ENCODE data around the gene AHNAK2. TPM values are rescaled to one million over a fixed set of nuclear protein-coding genes. Genes with fewer than 3 reads are reported as not detected.
A peak's percentile ranks its signal among the peaks of the same experiment; 100 is the strongest.

Gene AHNAK2
- total and polyA plus RNA-seq, 4 experiments from 2014 or later: 0.06 to 0.15 TPM; not detected in 2

- Mint-ChIP-seq H3K4me1 (peaks cover 1 to 17% (median 8%) of the 10 kb centered on the region in 4 donors), H3K27me3 (peaks cover 6 to 12% of the 10 kb centered on the region in 2 donors), H3K4me3 (no peak overlapping the region), H3K36me3 (no peaks in the 10 kb centered on the region), H3K27ac (peak overlapping the region in 2 of 7 donors; percentile 48 to 73), H3K9me3 (peaks cover 0 to 3% (median 0%) of the 10 kb centered on the region in 8 donors)
- Histone ChIP-seq H3K4me3 (ENCODE audit: low read length in 2 of 2) (no peak overlapping the region), H3K27ac (ENCODE audit: low read depth, low read length) (no peak overlapping the region), H3K27me3 (ENCODE audit: insufficient read depth, low read length) (peaks cover under 1% of the 10 kb centered on the region), H3K36me3 (ENCODE audit: insufficient read depth, low read length) (no peaks in the 10 kb centered on the region), H3K9me3 (ENCODE audit: control insufficient read depth in 1 of 2, low read length in 2 of 2) (no peaks in the 10 kb centered on the region), H3K4me1 (ENCODE audit: insufficient read depth, low read length) (peaks cover 15% of the 10 kb centered on the region)
- peak in 1 of 5 donors; percentile 17 for DNase-seq
- intact Hi-C loops (cut with micrococcal nuclease): no loop called here
- ChIA-PET CTCF (ENCODE audit: partially characterized antibody) (interaction anchor here (2.4 kb wide), 1 partner anchor 62 kb away, joined by 15 read pairs; no protein-coding TSS in a partner anchor), POLR2A (ENCODE audit: partially characterized antibody) (no interaction called here)
Measured at GRCh38 chr14:104982548-104983230, 4.5 kb upstream of the AHNAK2 start.

GRCh38 chr14:104981699-104982541, 3.7 kb upstream of the AHNAK2 start:
- intact Hi-C loops (cut with micrococcal nuclease): no loop called here
- DNase-seq: peak in 1 of 5 donors; percentile 35
- no peak overlapping the region for H3K4me3 Mint-ChIP-seq
- no peak overlapping the region for H3K27ac ChIP-seq (ENCODE audit: low read depth, low read length)
- H3K9me3 ChIP-seq (ENCODE audit: control insufficient read depth in 1 of 2, low read length in 2 of 2): no peaks in the 10 kb centered on the region
- H3K36me3 Mint-ChIP-seq: no peaks in the 10 kb centered on the region
- H3K4me1 Mint-ChIP-seq: peaks cover 3 to 19% (median 11%) of the 10 kb centered on the region in 4 donors
- H3K9me3 Mint-ChIP-seq: peaks cover 0 to 2% (median 0%) of the 10 kb centered on the region in 8 donors
- no peaks in the 10 kb centered on the region for H3K36me3 ChIP-seq (ENCODE audit: insufficient read depth, low read length)
- ChIA-PET CTCF (ENCODE audit: partially characterized antibody) (interaction anchor here (2.4 kb wide), 1 partner anchor 63 kb away, joined by 15 read pairs; no protein-coding TSS in a partner anchor), POLR2A (ENCODE audit: partially characterized antibody) (interaction anchor here (1.0 kb wide), 1 partner anchor 39 kb away, joined by 4 read pairs; the partner anchor contains the start of gene CDCA4)
- peaks cover 20% of the 10 kb centered on the region for H3K4me1 ChIP-seq (ENCODE audit: insufficient read depth, low read length)
- H3K27me3 ChIP-seq (ENCODE audit: insufficient read depth, low read length): peaks cover 8% of the 10 kb centered on the region
- peaks cover 5 to 11% of the 10 kb centered on the region in 2 donors for H3K27me3 Mint-ChIP-seq
- H3K4me3 ChIP-seq (ENCODE audit: low read length in 2 of 2): no peak overlapping the region
- peak overlapping the region in 2 of 7 donors; percentile 32 to 48 for H3K27ac Mint-ChIP-seq

GRCh38 chr14:104980611-104981531, 2.7 kb upstream of the AHNAK2 start:
- Mint-ChIP-seq H3K4me1 (peaks cover 5 to 26% (median 13%) of the 10 kb centered on the region in 4 donors), H3K27me3 (peaks cover 8 to 16% of the 10 kb centered on the region in 2 donors), H3K36me3 (no peaks in the 10 kb centered on the region), H3K27ac (no peak overlapping the region), H3K9me3 (peaks cover 0 to 2% (median 0%) of the 10 kb centered on the region in 8 donors), H3K4me3 (no peak overlapping the region)
- ChIA-PET POLR2A (ENCODE audit: partially characterized antibody) (interaction anchor here (1.0 kb wide), 1 partner anchor 40 kb away, joined by 4 read pairs; the partner anchor contains the start of gene CDCA4), CTCF (ENCODE audit: partially characterized antibody) (interaction anchor here (2.4 kb wide), 1 partner anchor 64 kb away, joined by 15 read pairs; no protein-coding TSS in a partner anchor)
- H3K36me3 ChIP-seq (ENCODE audit: insufficient read depth, low read length): no peaks in the 10 kb centered on the region
- no peak overlapping the region for H3K27ac ChIP-seq (ENCODE audit: low read depth, low read length)
- H3K4me3 ChIP-seq (ENCODE audit: low read length in 2 of 2): no peak overlapping the region
- H3K4me1 ChIP-seq (ENCODE audit: insufficient read depth, low read length): peaks cover 17% of the 10 kb centered on the region
- peak in 1 of 5 donors; percentile 33 for DNase-seq
- peaks cover 13% of the 10 kb centered on the region for H3K27me3 ChIP-seq (ENCODE audit: insufficient read depth, low read length)
- intact Hi-C loops (cut with micrococcal nuclease): no loop called here
- H3K9me3 ChIP-seq (ENCODE audit: control insufficient read depth in 1 of 2, low read length in 2 of 2): no peaks in the 10 kb centered on the region

GRCh38 chr14:104979758-104980610, 1.8 kb upstream of the AHNAK2 start:
- peak overlapping the region in 6 of 8 donors; percentile 0 to 38 (median 24) for H3K4me3 Mint-ChIP-seq
- Histone ChIP-seq H3K4me1 (ENCODE audit: insufficient read depth, low read length) (peaks cover 17% of the 10 kb centered on the region), H3K36me3 (ENCODE audit: insufficient read depth, low read length) (no peaks in the 10 kb centered on the region), H3K27ac (ENCODE audit: low read depth, low read length) (no peak overlapping the region), H3K9me3 (ENCODE audit: control insufficient read depth in 1 of 2, low read length in 2 of 2) (no peaks in the 10 kb centered on the region), H3K4me3 (ENCODE audit: low read length in 2 of 2) (no peak overlapping the region), H3K27me3 (ENCODE audit: insufficient read depth, low read length) (peaks cover 13% of the 10 kb centered on the region)
- no peak for DNase-seq
- CTCF ChIA-PET (ENCODE audit: partially characterized antibody): interaction anchor here (2.0 kb wide), 1 partner anchor 65 kb away, joined by 13 read pairs; no protein-coding TSS in a partner anchor
- no peaks in the 10 kb centered on the region for H3K36me3 Mint-ChIP-seq
- peaks cover 0 to 2% (median 0%) of the 10 kb centered on the region in 8 donors for H3K9me3 Mint-ChIP-seq
- intact Hi-C loops (cut with micrococcal nuclease): loop anchor here (5.0 kb wide), 1 partner anchor 32 kb away; no protein-coding TSS in a partner anchor
- H3K27ac Mint-ChIP-seq: peak overlapping the region in 3 of 7 donors; percentile 4 to 53 (median 51)
- peaks cover 8 to 16% of the 10 kb centered on the region in 2 donors for H3K27me3 Mint-ChIP-seq
- POLR2A ChIA-PET (ENCODE audit: partially characterized antibody): interaction anchor here (1.2 kb wide), 1 partner anchor 73 kb away, joined by 3 read pairs; no protein-coding TSS in a partner anchor
- H3K4me1 Mint-ChIP-seq: peaks cover 6 to 26% (median 15%) of the 10 kb centered on the region in 4 donors

GRCh38 chr14:104978746-104979691, 845 bp upstream of the AHNAK2 start:
- ChIA-PET CTCF (ENCODE audit: partially characterized antibody) (interaction anchor here (1.0 to 2.0 kb wide), 2 partner anchors 59 to 66 kb away, joined by 3 to 13 read pairs; no protein-coding TSS in a partner anchor), POLR2A (ENCODE audit: partially characterized antibody) (interaction anchor here (1.2 kb wide), 1 partner anchor 74 kb away, joined by 3 read pairs; no protein-coding TSS in a partner anchor)
- Histone ChIP-seq H3K4me1 (ENCODE audit: insufficient read depth, low read length) (peaks cover 17% of the 10 kb centered on the region), H3K36me3 (ENCODE audit: insufficient read depth, low read length) (no peaks in the 10 kb centered on the region), H3K27me3 (ENCODE audit: insufficient read depth, low read length) (peaks cover 13% of the 10 kb centered on the region), H3K27ac (ENCODE audit: low read depth, low read length) (no peak overlapping the region), H3K4me3 (ENCODE audit: low read length in 2 of 2) (no peak overlapping the region), H3K9me3 (ENCODE audit: control insufficient read depth in 1 of 2, low read length in 2 of 2) (no peaks in the 10 kb centered on the region)
- peak overlapping the region in 7 of 8 donors; percentile 0 to 63 (median 43) for H3K4me3 Mint-ChIP-seq
- peaks cover 0 to 2% (median 0%) of the 10 kb centered on the region in 8 donors for H3K9me3 Mint-ChIP-seq
- peaks cover 4 to 26% (median 13%) of the 10 kb centered on the region in 4 donors for H3K4me1 Mint-ChIP-seq
- peak overlapping the region in 2 of 7 donors; percentile 71 to 83 for H3K27ac Mint-ChIP-seq
- no peak for DNase-seq
- no peaks in the 10 kb centered on the region for H3K36me3 Mint-ChIP-seq
- peaks cover 8 to 16% of the 10 kb centered on the region in 2 donors for H3K27me3 Mint-ChIP-seq
- intact Hi-C loops (cut with micrococcal nuclease): loop anchor here (5.0 kb wide), 1 partner anchor 33 kb away; no protein-coding TSS in a partner anchor
